ENCODE results near the gene RPRML.

Gene RPRML

DNA sequence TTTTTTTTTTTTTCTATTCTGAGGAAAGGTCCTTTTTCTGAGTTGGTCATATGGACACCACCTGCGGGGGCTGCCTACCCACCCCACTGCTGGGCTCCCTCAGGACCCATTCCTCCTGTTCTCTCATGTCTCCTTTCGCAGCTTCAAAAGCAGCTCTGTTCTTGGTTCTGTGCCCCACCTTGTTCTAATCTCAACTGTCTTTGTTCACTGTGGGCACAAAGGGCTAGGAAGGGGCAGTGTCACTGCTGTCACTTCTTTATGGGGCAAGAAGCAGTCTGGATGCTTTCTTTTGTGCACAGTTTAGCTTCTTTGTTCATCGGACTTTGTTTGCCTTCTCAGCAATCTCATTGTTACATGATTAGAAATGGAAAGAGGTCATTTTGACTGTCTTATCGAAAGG is 49.0 kb downstream of the RPRML start:
- no peak for TF ChIP-seq Cebpa-rat (IDR thresholded peaks at IDR 0.05)
- H3K4me3 ChIP-seq: no peak overlapping the region
- H3K4me2 ChIP-seq: no peak overlapping the region
- peaks cover 19% of the 10 kb centered on the region for H3K4me1 ChIP-seq
- no peak overlapping the region for H3K9ac ChIP-seq
- H3K36me3 ChIP-seq: peaks cover 75% of the 10 kb centered on the region
- H3K27ac ChIP-seq: no peak overlapping the region
- H3K27me3 ChIP-seq: no peaks in the 10 kb centered on the region
- no peaks in the 10 kb centered on the region for H3K9me3 ChIP-seq
- peaks cover 65% of the 10 kb centered on the region for H4K20me1 ChIP-seq

DNA sequence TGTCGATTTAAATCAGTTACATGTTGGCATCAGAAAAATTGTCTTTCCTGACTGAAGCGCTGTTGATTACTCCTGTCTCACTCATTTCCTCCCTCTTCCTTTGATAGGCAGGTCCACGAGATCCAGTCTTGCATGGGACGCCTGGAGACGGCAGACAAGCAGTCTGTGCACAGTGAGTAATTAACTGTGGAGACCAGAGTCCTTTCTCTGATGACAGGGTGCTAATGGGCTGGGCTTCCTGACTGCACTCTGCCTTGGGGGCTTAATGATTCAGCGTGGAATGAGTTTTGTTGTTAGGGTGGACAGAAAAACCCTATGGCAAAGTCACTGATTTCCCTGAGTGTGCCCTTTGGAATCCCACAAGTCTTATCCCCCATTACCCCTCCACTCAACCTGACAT is 49.6 kb downstream of the RPRML start:
- H3K4me1 ChIP-seq: peaks cover 25% of the 10 kb centered on the region
- H3K4me2 ChIP-seq: no peak overlapping the region
- H3K27ac ChIP-seq: no peak overlapping the region
- peaks cover 65% of the 10 kb centered on the region for H4K20me1 ChIP-seq
- no peak overlapping the region for H3K9ac ChIP-seq
- no peak for TF ChIP-seq Cebpa-rat (IDR thresholded peaks at IDR 0.05)
- no peaks in the 10 kb centered on the region for H3K9me3 ChIP-seq
- no peaks in the 10 kb centered on the region for H3K27me3 ChIP-seq
- no peak overlapping the region for H3K4me3 ChIP-seq
- H3K36me3 ChIP-seq: peaks cover 68% of the 10 kb centered on the region

- Histone ChIP-seq H3K9me3 (no peaks in the 10 kb centered on the region), H3K4me1 (peaks cover 32% of the 10 kb centered on the region), H4K20me1 (peaks cover 67% of the 10 kb centered on the region), H3K36me3 (peaks cover 61% of the 10 kb centered on the region), H3K4me3 (no peak overlapping the region), H3K4me2 (no peak overlapping the region), H3K27me3 (no peaks in the 10 kb centered on the region), H3K27ac (no peak overlapping the region), H3K9ac (no peak overlapping the region)
- TF ChIP-seq Cebpa-rat (IDR thresholded peaks at IDR 0.05): no peak
These were observed 50.4 kb downstream of the RPRML start for GRCh38 chr17:46928467-46929261.
